Caco-2 (cell line): Measurements from ENCODE around the gene SLC16A10. TPM values are rescaled to one million over a fixed set of nuclear protein-coding genes. Genes with fewer than 3 reads are reported as not detected.

ENCODE experiments used
- Bru-seq: library from RNA; stranded (reverse); fragments of 400-500 nt; gene quantifications from one replicate; lab custom pipeline; 2021; lab: Mats Ljungman, UMichigan
- BruChase-seq, 2 experiments: library from RNA; stranded (reverse); fragments of 400-500 nt; gene quantifications; one replicate each; lab custom pipeline; 2021; lab: Mats Ljungman, UMichigan
- BruUV-seq: library from RNA; stranded (reverse); fragments of 400-500 nt; replicated peaks from 2 replicates; lab custom pipeline; 2021; lab: Mats Ljungman, UMichigan
- CTCF ChIA-PET: fragments of 300-600 bp; sonication (Branson Sonifier 250); formaldehyde crosslinking; loops from one replicate; lab custom pipeline; 2022; ENCODE audit warnings: antibody characterized with exemption; lab: Charles Lee
- POLR2A ChIA-PET: fragments of 300-600 bp; sonication (Branson Sonifier 250); formaldehyde crosslinking; loops from one replicate; lab custom pipeline; 2022; ENCODE audit warnings: antibody characterized with exemption; lab: Charles Lee
- DNase-seq, 2 experiments: peaks; one replicate each; pipeline versions ENCODE4 v3.0.0 to v3.0.0-alpha.2; 2020 to 2022
- H3K27me3 ChIP-seq: replicated peaks from 2 replicates; pipeline ENCODE4 v1.6.0; 2011; ENCODE audit warnings: low read length; ENCODE audit not compliant: control insufficient read depth, insufficient read depth
- H3K36me3 ChIP-seq: 2 replicates; pipeline ENCODE4 v1.5.1; 2011; ENCODE audit warnings: low read length; ENCODE audit not compliant: control insufficient read depth, insufficient read depth
- H3K4me1 ChIP-seq: fragments of 250-450 bp; sonication (Bioruptor Pico); 2 replicates; pipeline ENCODE4 v1.5.1; 2020; ENCODE audit warnings: mild to moderate bottlenecking
- H3K4me3 ChIP-seq: 2 replicates; pipeline ENCODE4 v1.5.1; 2011; ENCODE audit warnings: low read depth, mild to moderate bottlenecking, control low read depth, low read length
- H3K9me3 ChIP-seq: fragments of 250-450 bp; sonication (Bioruptor Pico); 2 replicates; pipeline ENCODE4 v1.5.1; 2020; ENCODE audit warnings: mild to moderate bottlenecking, moderate library complexity
- H3K27ac Mint-ChIP-seq: one replicate; pipeline ENCODE4 v1.8.0; 2022; ENCODE audit warnings: mixed read lengths; ENCODE audit not compliant: unreplicated experiment
- H3K27me3 Mint-ChIP-seq: one replicate; pipeline ENCODE4 v1.8.0; 2022; ENCODE audit warnings: mixed read lengths; ENCODE audit not compliant: insufficient read depth, unreplicated experiment
- H3K36me3 Mint-ChIP-seq: one replicate; pipeline ENCODE4 v1.8.0; 2022; ENCODE audit warnings: mild to moderate bottlenecking, mixed read lengths; ENCODE audit not compliant: insufficient read depth, unreplicated experiment
- H3K4me1 Mint-ChIP-seq: one replicate; pipeline ENCODE4 v1.8.0; 2022; ENCODE audit warnings: low read depth, mixed read lengths; ENCODE audit not compliant: unreplicated experiment
- H3K4me3 Mint-ChIP-seq: one replicate; pipeline ENCODE4 v1.8.0; 2022; ENCODE audit warnings: mild to moderate bottlenecking, moderate library complexity, mixed read lengths; ENCODE audit not compliant: unreplicated experiment
- H3K9me3 Mint-ChIP-seq: one replicate; pipeline ENCODE4 v1.8.0; 2022; ENCODE audit warnings: mixed read lengths; ENCODE audit not compliant: unreplicated experiment
- CTCF ChIP-seq, 2 experiments: fragments of 200-600 bp in 1 of 2; IDR thresholded peaks; 1 replicate in 1 of 2; 2 replicates in 1 of 2; pipeline versions ENCODE4 v1.5.1 to v1.8.0; 2011 to 2022; ENCODE audit warnings: antibody characterized with exemption in 1 of 2, control low read depth in 1 of 2, inconsistent platforms in 1 of 2, low read depth in 1 of 2, low read length in 1 of 2, mild to moderate bottlenecking in 1 of 2, moderate library complexity in 1 of 2; ENCODE audit not compliant: insufficient read depth in 1 of 2, severe bottlenecking in 1 of 2, unreplicated experiment in 1 of 2
- intact Hi-C: fragments of 100-400 bp; cut with micrococcal nuclease; formaldehyde crosslinking; loops from one replicate; pipeline ENCODE4 v1.10.0; 2022; ENCODE audit not compliant: unreplicated experiment
- long read RNA-seq: library from polyadenylated mRNA; stranded (forward); transcript quantifications from one replicate; pipeline ENCODE4 v2.0.0, GENCODE V29; 2022
- total RNA-seq: library from RNA; stranded (reverse); gene quantifications from 2 replicates; pipeline ENCODE4 v1.2.3, GENCODE V29; 2022

SLC16A10 gene
- total RNA-seq: 13.6 and 14.2 TPM in 2 replicates
- percentile 65 among the genes with signal in this experiment for Bru-seq, nascent RNA
- percentile 67 among the genes with signal in this experiment for BruChase-seq, experiment 1, labeled RNA remaining after a 2-hour chase
- BruChase-seq, experiment 2, labeled RNA remaining after a 6-hour chase: percentile 68 among the genes with signal in this experiment
- long read RNA-seq, transcript SLC16A10-202 (6 exons, 2,508 nt): major isoform, 13 of 29 reads
- long read RNA-seq, partial matches to known transcripts: 11 of 29 reads
- long read RNA-seq, other reads (novel, unspliced or antisense): 5 of 29 reads

- ChIA-PET CTCF (no interaction called here), POLR2A (interaction anchor here (0.7 kb wide), 1 partner anchor 597 kb away, joined by 4 read pairs; no protein-coding TSS in a partner anchor)
- Histone ChIP-seq H3K36me3 (no peaks in the 10 kb centered on the region), H3K4me3 (peak within 1 kb of the TSS; percentile 85), H3K27me3 (no peaks in the 10 kb centered on the region), H3K9me3 (no peaks in the 10 kb centered on the region), H3K4me1 (0 out of 2 replicates have a peak, but pooled peaks cover 7% of the 10 kb centered on the region)
- Mint-ChIP-seq H3K36me3 (peaks cover 8% of the 10 kb centered on the region), H3K27me3 (no peaks in the 10 kb centered on the region), H3K4me1 (peaks cover 14% of the 10 kb centered on the region), H3K4me3 (peak within 1 kb of the TSS; percentile 87), H3K9me3 (no peaks in the 10 kb centered on the region), H3K27ac (peak within 1 kb of the TSS; percentile 39)
- peak; percentile 83 to 90 for DNase-seq
- intact Hi-C loops: loop anchor here (5.0 to 10.0 kb wide), 2 partner anchors 45 to 118 kb away; no protein-coding TSS in a partner anchor
- TF ChIP-seq CTCF (IDR thresholded peaks at IDR 0.05; ENCODE audit: insufficient read depth in 1 of 2, low read depth in 1 of 2, low read length in 1 of 2, severe bottlenecking in 1 of 2, unreplicated experiment in 1 of 2): no peak
- no TSS peak for BruUV-seq
Measured at GRCh38 chr6:111087106-111087835, at the start of gene SLC16A10. SLC16A10 (plus strand) TSS chr6:111087503; CDS start chr6:111087753, 250 bp downstream.

GRCh38 chr6:111038534-111039252 is 48.6 kb upstream of the SLC16A10 start:
- no TSS peak for BruUV-seq
- no peak for DNase-seq
- H3K9me3 Mint-ChIP-seq: no peaks in the 10 kb centered on the region
- no peaks in the 10 kb centered on the region for H3K9me3 ChIP-seq
- no peak for TF ChIP-seq CTCF (IDR thresholded peaks at IDR 0.05; ENCODE audit: insufficient read depth in 1 of 2, low read depth in 1 of 2, low read length in 1 of 2, severe bottlenecking in 1 of 2, unreplicated experiment in 1 of 2)
- no peaks in the 10 kb centered on the region for H3K27me3 Mint-ChIP-seq
- POLR2A ChIA-PET: no interaction called here
- H3K4me1 ChIP-seq: peaks cover 3% of the 10 kb centered on the region; the same call in 1 of the 2 replicates
- CTCF ChIA-PET: no interaction called here
- peaks cover 4% of the 10 kb centered on the region for H3K4me1 Mint-ChIP-seq
- peaks cover 6% of the 10 kb centered on the region for H3K36me3 Mint-ChIP-seq
- H3K36me3 ChIP-seq: no peaks in the 10 kb centered on the region
- no peak overlapping the region for H3K27ac Mint-ChIP-seq
- intact Hi-C loops: no loop called here
- no peak overlapping the region for H3K4me3 Mint-ChIP-seq
- no peak overlapping the region for H3K4me3 ChIP-seq
- no peaks in the 10 kb centered on the region for H3K27me3 ChIP-seq

GRCh38 chr6:111041917-111042316 is 45.4 kb upstream of the SLC16A10 start:
- Histone ChIP-seq H3K9me3 (no peaks in the 10 kb centered on the region), H3K27me3 (no peaks in the 10 kb centered on the region), H3K4me1 (peaks cover under 1% of the 10 kb centered on the region; the same call in 1 of the 2 replicates), H3K36me3 (no peaks in the 10 kb centered on the region), H3K4me3 (no peak overlapping the region)
- H3K9me3 Mint-ChIP-seq: no peaks in the 10 kb centered on the region
- H3K27me3 Mint-ChIP-seq: no peaks in the 10 kb centered on the region
- no peak overlapping the region for H3K27ac Mint-ChIP-seq
- BruUV-seq: no TSS peak
- DNase-seq: no peak
- no peak for TF ChIP-seq CTCF (IDR thresholded peaks at IDR 0.05; ENCODE audit: insufficient read depth in 1 of 2, low read depth in 1 of 2, low read length in 1 of 2, severe bottlenecking in 1 of 2, unreplicated experiment in 1 of 2)
- H3K36me3 Mint-ChIP-seq: peaks cover 6% of the 10 kb centered on the region
- intact Hi-C loops: no loop called here
- peaks cover 6% of the 10 kb centered on the region for H3K4me1 Mint-ChIP-seq
- CTCF ChIA-PET: no interaction called here
- H3K4me3 Mint-ChIP-seq: no peak overlapping the region
- POLR2A ChIA-PET: no interaction called here
